GM12875 (cell line): ENCODE measurements around the gene CFAP410.

Source experiments
- H3K4me3 ChIP-seq: one replicate; pipeline ENCODE4 v1.5.1; 2011; ENCODE audit warnings: low read depth, low read length, control low read depth
- TF ChIP-seq, protein P1 (sequence below): IDR thresholded peaks from 2 replicates; pipeline ENCODE4 v1.5.1; 2011; ENCODE audit warnings: low read depth, mild to moderate bottlenecking, control low read depth, inconsistent platforms, low read length, moderate library complexity, borderline replicate concordance; ENCODE audit not compliant: insufficient read depth

The CFAP410 gene

DNA sequence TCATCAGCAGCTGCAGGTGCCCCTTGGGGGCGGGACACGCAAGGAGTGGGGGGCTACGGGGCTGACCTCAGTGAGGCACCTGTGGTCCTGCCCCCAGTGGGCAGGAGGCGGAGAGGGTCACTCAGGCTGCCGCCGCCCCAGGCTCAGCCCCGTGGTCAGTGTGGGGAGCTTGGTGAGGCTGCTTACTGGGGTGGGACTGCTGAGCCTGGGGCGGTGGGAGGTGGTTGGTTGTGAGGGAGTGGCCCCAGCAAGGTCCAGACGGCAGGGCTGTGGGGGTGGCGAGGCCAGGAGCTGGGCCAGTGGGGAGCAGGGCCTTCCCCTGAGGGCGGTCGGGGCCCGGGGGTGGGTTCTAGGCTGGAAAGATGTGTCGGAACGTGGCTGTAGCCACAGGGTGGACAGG, 25.1 kb downstream of the CFAP410 start:
- TF ChIP-seq, protein P1, sequence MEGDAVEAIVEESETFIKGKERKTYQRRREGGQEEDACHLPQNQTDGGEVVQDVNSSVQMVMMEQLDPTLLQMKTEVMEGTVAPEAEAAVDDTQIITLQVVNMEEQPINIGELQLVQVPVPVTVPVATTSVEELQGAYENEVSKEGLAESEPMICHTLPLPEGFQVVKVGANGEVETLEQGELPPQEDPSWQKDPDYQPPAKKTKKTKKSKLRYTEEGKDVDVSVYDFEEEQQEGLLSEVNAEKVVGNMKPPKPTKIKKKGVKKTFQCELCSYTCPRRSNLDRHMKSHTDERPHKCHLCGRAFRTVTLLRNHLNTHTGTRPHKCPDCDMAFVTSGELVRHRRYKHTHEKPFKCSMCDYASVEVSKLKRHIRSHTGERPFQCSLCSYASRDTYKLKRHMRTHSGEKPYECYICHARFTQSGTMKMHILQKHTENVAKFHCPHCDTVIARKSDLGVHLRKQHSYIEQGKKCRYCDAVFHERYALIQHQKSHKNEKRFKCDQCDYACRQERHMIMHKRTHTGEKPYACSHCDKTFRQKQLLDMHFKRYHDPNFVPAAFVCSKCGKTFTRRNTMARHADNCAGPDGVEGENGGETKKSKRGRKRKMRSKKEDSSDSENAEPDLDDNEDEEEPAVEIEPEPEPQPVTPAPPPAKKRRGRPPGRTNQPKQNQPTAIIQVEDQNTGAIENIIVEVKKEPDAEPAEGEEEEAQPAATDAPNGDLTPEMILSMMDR, result no peak

GRCh38 chr21:44313451-44313850, 25.7 kb downstream of the CFAP410 start:
- TF ChIP-seq, protein P1, result no peak
- no peak overlapping the region for H3K4me3 ChIP-seq

More for the DNA sequence above, 25.1 kb downstream of the CFAP410 start:
- no peak overlapping the region for H3K4me3 ChIP-seq

DNA sequence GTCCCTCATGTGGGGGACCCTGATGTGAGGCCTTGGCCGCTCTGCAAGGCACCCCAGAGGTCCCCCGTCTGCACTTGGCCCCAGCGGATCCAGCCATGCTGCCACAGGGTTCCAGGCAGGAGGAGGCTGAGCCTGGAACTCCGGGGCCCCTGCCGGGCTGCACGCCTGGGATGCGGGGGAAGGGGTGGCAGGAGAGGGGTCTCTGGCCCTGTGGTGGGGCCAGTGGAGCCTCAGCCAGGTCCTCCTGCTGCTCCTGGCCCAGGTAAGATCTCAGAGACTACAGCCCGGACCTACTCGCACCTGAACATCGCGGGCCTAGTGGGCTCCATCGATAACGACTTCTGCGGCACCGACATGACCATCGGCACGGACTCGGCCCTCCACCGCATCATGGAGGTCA, 26.5 kb downstream of the CFAP410 start:
- TF ChIP-seq, protein P1, result no peak
- H3K4me3 ChIP-seq, result no peak overlapping the region

- TF ChIP-seq, protein P1, result no peak
Measured at GRCh38 chr21:44312089-44312488, 27.1 kb downstream of the CFAP410 start.

DNA sequence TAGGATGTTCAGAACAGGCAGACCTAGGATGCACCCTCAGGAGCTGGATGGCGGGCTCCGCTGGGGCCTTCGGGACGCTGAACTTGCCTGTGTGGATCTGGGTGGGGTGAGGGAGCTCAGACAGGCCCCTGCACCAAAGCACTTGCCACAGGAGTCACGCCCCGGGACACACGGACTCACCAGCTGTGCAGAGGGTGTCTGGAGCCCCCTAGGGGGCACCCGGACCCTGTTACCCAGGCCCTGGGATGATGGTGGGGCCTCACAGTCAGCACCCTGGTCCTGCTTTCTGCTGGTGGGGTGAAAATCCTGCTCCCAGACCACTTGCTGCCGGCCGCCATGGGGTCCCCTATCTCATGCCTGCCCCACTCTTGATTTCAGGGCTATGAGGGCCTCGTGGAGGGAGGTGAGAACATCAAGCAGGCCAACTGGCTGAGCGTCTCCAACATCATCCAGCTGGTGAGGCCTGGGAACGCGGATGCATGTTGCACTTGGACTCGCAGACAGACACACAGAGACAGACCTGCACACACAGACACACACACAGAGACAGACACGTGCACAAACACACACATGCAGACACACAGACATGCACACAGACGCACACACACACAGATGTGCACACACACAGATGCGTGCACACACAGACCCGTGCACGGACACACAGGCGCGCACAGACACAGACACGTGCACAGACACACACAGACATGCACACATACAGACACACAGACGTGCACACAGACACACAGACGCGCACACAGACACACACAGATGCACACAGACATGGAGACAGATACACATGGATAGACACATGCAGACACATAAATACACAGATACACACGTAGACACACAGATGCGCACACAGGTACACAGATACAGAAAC, 28.3 kb downstream of the CFAP410 start:
- TF ChIP-seq, protein P1, result peak; percentile 29; the same call in 1 of the 2 replicates
- no peak overlapping the region for H3K4me3 ChIP-seq

More at GRCh38 chr21:44312089-44312488, 27.1 kb downstream of the CFAP410 start:
- no peak overlapping the region for H3K4me3 ChIP-seq

GRCh38 chr21:44306936-44307704, 32.1 kb downstream of the CFAP410 start:
- no peak overlapping the region for H3K4me3 ChIP-seq
- TF ChIP-seq, protein P1, result no peak
